T-helper 17 cell (primary cell): ENCODE results near the gene NRL. TPM values are rescaled to one million over a fixed set of nuclear protein-coding genes. Genes with fewer than 3 reads are reported as not detected.
"Not testable (repeated sequence)": the region's sequence is repeated elsewhere in the genome, so short reads cannot be mapped to it uniquely, and the experiment has no call there.

Experiments
- ATAC-seq: fragments of 150-1000 bp; cut with Tn5 transposase; 2 replicates; pipeline ENCODE4 v1.10.0; 2021; ENCODE audit warnings: mild to moderate bottlenecking, moderate library complexity
- DNase-seq, 3 donors: peaks; one replicate each; pipeline versions ENCODE4 v3.0.0 to v3.0.0-alpha.2; 2020 to 2021
- H3K9me3 ChIP-seq: one replicate; pipeline ENCODE4 v1.7.0; 2013; ENCODE audit warnings: low read length, mild to moderate bottlenecking; ENCODE audit not compliant: control insufficient read depth, poor library complexity, severe bottlenecking
- H3K27ac Mint-ChIP-seq: one replicate; pipeline ENCODE4 v1.8.0; 2022; ENCODE audit warnings: mild to moderate bottlenecking, moderate library complexity, mixed read lengths
- H3K27me3 Mint-ChIP-seq: one replicate; pipeline ENCODE4 v1.8.0; 2022; ENCODE audit warnings: mixed read lengths
- H3K36me3 Mint-ChIP-seq: one replicate; pipeline ENCODE4 v1.8.0; 2022; ENCODE audit warnings: low read depth, mixed read lengths
- H3K4me1 Mint-ChIP-seq: one replicate; pipeline ENCODE4 v1.8.0; 2022; ENCODE audit warnings: mild to moderate bottlenecking, mixed read lengths
- H3K4me3 Mint-ChIP-seq: one replicate; pipeline ENCODE4 v1.8.0; 2022; ENCODE audit warnings: mild to moderate bottlenecking, moderate library complexity, mixed read lengths
- total RNA-seq, 4 donors: library from RNA in 2 of 4; stranded (reverse) in 2 of 4; gene quantifications; one replicate each; pipeline ENCODE4 v1.2.3 and lab custom pipeline; 2022 to 2026

NRL gene
- total RNA-seq, 2 donors from 2014 or later: 2.2 to 3.2 TPM

GRCh38 chr14:24055971-24056799 is 58.6 kb downstream of the NRL start:
- peaks cover 10% of the 10 kb centered on the region for H3K4me1 Mint-ChIP-seq
- peaks cover 24% of the 10 kb centered on the region for H3K27me3 Mint-ChIP-seq
- H3K36me3 Mint-ChIP-seq: peaks cover 4% of the 10 kb centered on the region
- peak overlapping the region; percentile 64 for H3K4me3 Mint-ChIP-seq
- no peak for DNase-seq
- no peak overlapping the region for H3K27ac Mint-ChIP-seq
- no peaks in the 10 kb centered on the region for H3K9me3 ChIP-seq
- ATAC-seq: no peak

DNA sequence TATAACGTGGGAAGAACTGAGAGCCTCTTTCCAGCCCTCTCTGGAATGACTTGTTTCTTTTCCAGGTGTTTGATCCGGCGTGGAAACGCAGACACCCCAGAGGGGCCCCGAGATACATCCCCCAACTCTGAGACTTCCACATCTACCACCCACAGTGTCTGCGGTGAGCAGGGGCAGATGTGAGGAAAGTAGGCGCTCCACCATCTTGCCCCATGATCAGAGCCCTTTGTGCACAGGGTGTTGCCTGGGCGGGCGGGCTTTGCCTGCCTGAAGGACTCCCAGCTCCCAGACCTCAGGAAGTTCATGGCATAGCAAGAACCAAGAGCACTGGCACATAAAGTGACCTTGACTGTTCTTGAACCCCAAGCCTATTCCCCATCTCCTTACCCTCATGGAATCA is 60.1 kb downstream of the NRL start:
- Mint-ChIP-seq H3K36me3 (peaks cover 4% of the 10 kb centered on the region), H3K4me3 (no peak overlapping the region), H3K4me1 (peaks cover 11% of the 10 kb centered on the region), H3K27ac (no peak overlapping the region), H3K27me3 (peaks cover 38% of the 10 kb centered on the region)
- no peaks in the 10 kb centered on the region for H3K9me3 ChIP-seq
- ATAC-seq (no peak), DNase-seq (no peak)

DNA sequence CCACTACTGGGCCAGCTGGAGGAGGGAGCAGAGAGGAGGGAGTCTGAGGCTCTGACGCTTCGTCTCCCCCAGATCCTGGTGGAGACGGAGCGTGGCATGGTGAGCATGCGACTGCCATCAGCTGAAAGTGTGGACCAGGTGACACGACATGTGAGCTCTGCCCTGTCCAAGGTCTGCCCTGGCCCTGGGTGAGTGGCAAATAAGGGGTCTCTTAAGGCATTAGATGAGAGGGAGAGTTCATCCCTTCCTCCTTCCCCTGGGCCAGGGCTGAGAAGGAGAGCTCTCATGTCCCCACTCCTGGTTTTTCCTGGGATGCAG is 60.5 kb downstream of the NRL start:
- Mint-ChIP-seq H3K4me1 (peaks cover 11% of the 10 kb centered on the region), H3K27me3 (peaks cover 39% of the 10 kb centered on the region), H3K4me3 (no peak overlapping the region), H3K36me3 (peaks cover 4% of the 10 kb centered on the region), H3K27ac (no peak overlapping the region)
- H3K9me3 ChIP-seq: no peaks in the 10 kb centered on the region
- DNase-seq (no peak), ATAC-seq (no peak)

- DNase-seq (no peak), ATAC-seq (no peak)
- no peak overlapping the region for H3K27ac Mint-ChIP-seq
- H3K9me3 ChIP-seq: no peaks in the 10 kb centered on the region
- peak overlapping the region; percentile 88 for H3K4me3 Mint-ChIP-seq
- peaks cover 11% of the 10 kb centered on the region for H3K4me1 Mint-ChIP-seq
- H3K27me3 Mint-ChIP-seq: peaks cover 43% of the 10 kb centered on the region
- H3K36me3 Mint-ChIP-seq: peaks cover 4% of the 10 kb centered on the region
Measured at GRCh38 chr14:24053548-24054323, 61.0 kb downstream of the NRL start.

- H3K4me3 Mint-ChIP-seq: peak overlapping the region; percentile 88
- H3K9me3 ChIP-seq: no peaks in the 10 kb centered on the region
- ATAC-seq (no peak), DNase-seq (no peak)
- peaks cover 50% of the 10 kb centered on the region for H3K27me3 Mint-ChIP-seq
- H3K4me1 Mint-ChIP-seq: peaks cover 7% of the 10 kb centered on the region
- peak overlapping the region; percentile 39 for H3K27ac Mint-ChIP-seq
- peaks cover 4% of the 10 kb centered on the region for H3K36me3 Mint-ChIP-seq
Measured at GRCh38 chr14:24052656-24053547, 61.8 kb downstream of the NRL start.

DNA sequence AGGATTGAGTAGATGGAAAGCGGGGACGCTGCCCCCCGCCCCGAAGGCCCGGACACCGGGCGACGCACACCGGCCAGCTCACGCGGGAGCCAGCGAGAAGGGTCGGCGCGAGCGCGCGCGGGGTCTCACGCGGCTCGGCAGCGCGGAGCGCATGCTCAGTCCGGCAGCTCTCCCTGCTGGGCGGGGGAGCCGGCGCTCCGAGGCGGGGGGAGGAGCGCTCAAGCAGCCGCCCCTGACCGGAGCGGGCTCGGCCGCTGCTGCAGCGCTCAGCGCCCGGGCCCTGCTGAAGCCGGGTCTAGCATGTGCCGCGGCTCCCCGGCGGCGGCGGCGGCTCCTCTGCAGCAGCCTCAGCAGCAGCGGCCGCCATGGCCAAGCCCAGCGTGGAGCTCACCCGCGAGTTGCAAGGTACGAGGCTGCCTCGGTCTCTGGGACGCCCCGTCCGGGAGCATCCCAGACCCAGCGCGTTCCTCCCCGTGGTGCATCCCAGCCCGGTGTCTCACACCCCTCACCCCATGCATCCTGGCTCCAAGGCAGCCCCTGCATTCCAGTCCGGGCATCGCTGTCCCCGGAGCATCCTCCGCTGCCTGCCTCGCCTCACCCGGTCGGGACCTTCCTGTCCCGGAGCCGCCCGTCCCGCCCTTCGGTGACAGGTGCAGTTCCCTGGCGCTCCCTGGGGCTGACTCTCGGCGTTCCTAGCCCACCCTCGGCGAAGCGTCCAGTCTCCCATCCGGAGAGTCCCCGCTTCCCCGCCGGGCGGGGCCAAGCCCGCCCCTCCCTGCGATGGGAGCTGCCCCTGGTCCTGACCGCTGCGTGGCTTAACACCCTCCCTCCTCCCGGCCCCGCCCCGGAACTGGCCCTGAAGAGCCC is 62.7 kb downstream of the NRL start, which contains the start of gene CARMIL3:
TSS of gene CARMIL3 (plus strand) at position 221 of the 867 bp plus-strand sequence. CDS start at position 366, 145 bp downstream.
- Mint-ChIP-seq H3K36me3 (peaks cover 4% of the 10 kb centered on the region), H3K27ac (peak within 1 kb of the TSS; percentile 39), H3K4me1 (peaks cover 7% of the 10 kb centered on the region), H3K27me3 (peaks cover 50% of the 10 kb centered on the region), H3K4me3 (peak within 1 kb of the TSS; percentile 88)
- DNase-seq: peak; percentile 37 to 62 (median 49)
- H3K9me3 ChIP-seq: no peaks in the 10 kb centered on the region
- peak; percentile 78 for ATAC-seq

GRCh38 chr14:24051176-24051788 is 63.5 kb downstream of the NRL start:
- ATAC-seq: no peak
- H3K9me3 ChIP-seq: no peaks in the 10 kb centered on the region
- Mint-ChIP-seq H3K4me1 (peaks cover 7% of the 10 kb centered on the region), H3K27ac (no peak overlapping the region), H3K36me3 (peaks cover 4% of the 10 kb centered on the region), H3K4me3 (peak overlapping the region; percentile 88), H3K27me3 (peaks cover 55% of the 10 kb centered on the region)
- no peak for DNase-seq

GRCh38 chr14:24050753-24051152 is 64.0 kb downstream of the NRL start:
- H3K4me3 Mint-ChIP-seq: peak overlapping the region; percentile 88
- H3K27me3 Mint-ChIP-seq: peaks cover 59% of the 10 kb centered on the region
- not testable (repeated sequence) for H3K27ac Mint-ChIP-seq, H3K4me1 Mint-ChIP-seq, H3K36me3 Mint-ChIP-seq, DNase-seq, ATAC-seq, H3K9me3 ChIP-seq

DNA sequence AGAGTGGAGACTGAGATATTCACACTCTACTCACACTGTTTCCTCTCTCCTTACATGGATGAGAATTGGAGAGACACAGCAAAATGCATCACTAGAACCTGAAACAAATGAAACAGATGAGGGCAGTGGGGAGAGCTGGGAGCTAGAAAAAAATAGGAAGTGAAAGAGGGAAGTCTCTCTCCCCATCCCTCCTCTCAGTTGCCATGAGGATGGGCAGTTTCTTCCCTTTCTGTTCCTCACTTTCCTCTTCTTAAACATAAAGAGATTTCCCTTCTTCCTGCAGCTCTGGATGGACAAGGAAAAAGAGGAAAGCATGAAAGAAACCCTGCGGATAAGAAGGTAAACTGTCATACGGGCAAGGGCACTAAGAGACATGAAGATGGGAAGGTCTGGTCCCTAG is 65.7 kb downstream of the NRL start:
- ATAC-seq, H3K9me3 ChIP-seq, H3K4me1 Mint-ChIP-seq, H3K36me3 Mint-ChIP-seq, H3K4me3 Mint-ChIP-seq, DNase-seq, H3K27ac Mint-ChIP-seq: not testable (repeated sequence)
- H3K27me3 Mint-ChIP-seq: peaks cover 53% of the 10 kb centered on the region

GRCh38 chr14:24042746-24043145 is 72.0 kb downstream of the NRL start:
- H3K27ac Mint-ChIP-seq: no peak overlapping the region
- no peak overlapping the region for H3K4me3 Mint-ChIP-seq
- DNase-seq (no peak), ATAC-seq (no peak)
- H3K9me3 ChIP-seq: no peaks in the 10 kb centered on the region
- peaks cover 4% of the 10 kb centered on the region for H3K36me3 Mint-ChIP-seq
- peaks cover 21% of the 10 kb centered on the region for H3K27me3 Mint-ChIP-seq
- H3K4me1 Mint-ChIP-seq: no peaks in the 10 kb centered on the region

DNA sequence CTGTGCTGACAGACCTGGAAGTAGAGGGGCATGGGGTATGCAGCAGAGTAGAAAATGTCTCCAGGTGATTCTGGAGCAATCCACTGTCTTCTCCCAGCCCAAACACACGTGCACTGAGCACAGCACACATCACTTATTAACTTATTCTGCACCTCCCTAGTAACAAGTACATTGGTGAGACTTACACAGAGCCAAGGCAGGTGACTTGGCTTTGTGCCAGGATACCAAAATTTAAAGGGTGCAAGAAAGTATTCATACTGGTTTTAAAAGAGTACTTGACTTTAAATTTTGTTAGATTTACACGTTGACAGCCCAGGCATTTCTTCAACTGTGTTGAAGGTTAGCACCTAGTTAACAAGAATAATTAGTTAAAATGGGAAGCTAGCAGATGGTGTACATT is 74.1 kb downstream of the NRL start:
- Mint-ChIP-seq H3K27ac (no peak overlapping the region), H3K36me3 (peaks cover 5% of the 10 kb centered on the region)

DNA sequence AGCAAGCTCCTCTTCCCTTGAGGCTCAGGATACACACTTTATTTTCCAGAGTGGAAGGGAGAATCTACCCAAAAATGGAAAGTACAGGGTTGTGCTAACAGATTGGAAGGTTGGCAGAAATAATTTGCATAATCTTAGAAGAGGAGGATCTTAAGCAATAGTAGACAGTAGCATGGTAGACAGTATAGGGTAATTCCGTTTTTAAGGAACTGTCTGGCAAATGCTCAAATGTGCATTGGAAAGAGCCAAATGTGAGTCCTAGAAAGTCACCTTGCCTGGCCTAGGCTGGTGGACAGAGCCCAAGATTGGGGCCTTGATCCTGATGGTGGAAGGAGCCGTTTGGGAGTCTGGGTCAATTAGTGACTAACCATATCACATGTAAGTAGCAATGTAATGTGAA is 76.1 kb downstream of the NRL start:
- H3K4me3 Mint-ChIP-seq: no peak overlapping the region
- no peak for ATAC-seq
- peaks cover 7% of the 10 kb centered on the region for H3K27me3 Mint-ChIP-seq
- H3K9me3 ChIP-seq: no peaks in the 10 kb centered on the region
- peaks cover 10% of the 10 kb centered on the region for H3K4me1 Mint-ChIP-seq
- no peak for DNase-seq
- H3K36me3 Mint-ChIP-seq: peaks cover 2% of the 10 kb centered on the region
- no peak overlapping the region for H3K27ac Mint-ChIP-seq

More for the DNA sequence above, 74.1 kb downstream of the NRL start:
- peaks cover 12% of the 10 kb centered on the region for H3K27me3 Mint-ChIP-seq
- peaks cover 10% of the 10 kb centered on the region for H3K4me1 Mint-ChIP-seq
- no peak for DNase-seq
- no peak overlapping the region for H3K4me3 Mint-ChIP-seq
- no peak for ATAC-seq
- no peaks in the 10 kb centered on the region for H3K9me3 ChIP-seq
